KMS-11 (cell line): ENCODE data around the gene GFPT1.

Source experiments
- H2AFZ ChIP-seq: fragments of 200-600 bp; sonication (generic); 2 replicates; pipeline ENCODE4 v1.6.1; 2016; ENCODE audit warnings: antibody characterized with exemption, mixed run types, low read depth
- H3K27ac ChIP-seq: fragments of 200-600 bp; sonication (generic); 2 replicates; pipeline ENCODE4 v1.6.1; 2016; ENCODE audit warnings: mild to moderate bottlenecking, mixed run types
- H3K27me3 ChIP-seq: fragments of 200-600 bp; sonication (generic); 2 replicates; pipeline ENCODE4 v1.6.1; 2017; ENCODE audit warnings: mild to moderate bottlenecking, low read depth, mixed run types, moderate library complexity; ENCODE audit not compliant: insufficient read depth
- H3K36me3 ChIP-seq: fragments of 200-600 bp; sonication (generic); 2 replicates; pipeline ENCODE4 v1.6.1; 2017; ENCODE audit warnings: mild to moderate bottlenecking, mixed run types; ENCODE audit not compliant: insufficient read depth
- H3K4me1 ChIP-seq: fragments of 200-600 bp; sonication (generic); 2 replicates; pipeline ENCODE4 v1.6.1; 2016; ENCODE audit warnings: mild to moderate bottlenecking, low read depth, mixed run types; ENCODE audit not compliant: poor library complexity, severe bottlenecking
- H3K4me2 ChIP-seq: fragments of 200-600 bp; sonication (generic); 2 replicates; pipeline ENCODE4 v1.7.0; 2016; ENCODE audit warnings: mild to moderate bottlenecking, mixed run types
- H3K4me3 ChIP-seq: fragments of 200-600 bp; sonication (generic); IDR thresholded peaks from 2 replicates; pipeline ENCODE4 v1.6.1; 2017; ENCODE audit warnings: low read depth, low read length, mixed read lengths; ENCODE audit not compliant: insufficient read depth
- H3K79me2 ChIP-seq: fragments of 200-600 bp; sonication (generic); 2 replicates; pipeline ENCODE4 v1.6.1; 2016; ENCODE audit warnings: low read depth, mixed run types; ENCODE audit not compliant: insufficient read depth
- H3K9ac ChIP-seq: fragments of 200-600 bp; sonication (generic); 2 replicates; pipeline ENCODE4 v1.6.1; 2016; ENCODE audit warnings: mild to moderate bottlenecking, mixed run types
- H4K20me1 ChIP-seq: fragments of 200-600 bp; sonication (generic); 2 replicates; pipeline ENCODE4 v1.6.1; 2016; ENCODE audit warnings: mild to moderate bottlenecking, mixed run types; ENCODE audit not compliant: insufficient read depth
- CTCF ChIP-seq: fragments of 200-600 bp; sonication (generic); conservative IDR thresholded peaks from 2 replicates; pipeline ENCODE4 v1.6.1; 2017; ENCODE audit warnings: low read depth, mild to moderate bottlenecking, antibody characterized with exemption, low read length, moderate library complexity, mixed read lengths

Gene GFPT1

GRCh38 chr2:69384618-69385081 lies 2.4 kb downstream of the GFPT1 start:
- peak overlapping the region; percentile 84 for H3K4me2 ChIP-seq
- no peaks in the 10 kb centered on the region for H4K20me1 ChIP-seq
- no peaks in the 10 kb centered on the region for H3K36me3 ChIP-seq
- H3K4me1 ChIP-seq, result peaks cover 65% of the 10 kb centered on the region
- H3K9ac ChIP-seq, result no peak overlapping the region
- H2AFZ ChIP-seq, result no peak overlapping the region
- no peak for TF ChIP-seq CTCF
- H3K4me3 ChIP-seq, result no peak overlapping the region
- H3K27me3 ChIP-seq, result no peaks in the 10 kb centered on the region
- H3K79me2 ChIP-seq, result peaks cover 71% of the 10 kb centered on the region
- H3K27ac ChIP-seq, result no peak overlapping the region

- Histone ChIP-seq H3K27ac (no peak overlapping the region), H3K36me3 (no peaks in the 10 kb centered on the region), H3K4me3 (no peak overlapping the region), H3K79me2 (peaks cover 81% of the 10 kb centered on the region), H4K20me1 (no peaks in the 10 kb centered on the region), H3K9ac (no peak overlapping the region), H3K27me3 (no peaks in the 10 kb centered on the region), H2AFZ (no peak overlapping the region), H3K4me2 (peak overlapping the region; percentile 5; the same call in 1 of the 2 replicates), H3K4me1 (peaks cover 65% of the 10 kb centered on the region)
- TF ChIP-seq CTCF, result no peak
Observed at GRCh38 chr2:69383176-69383812, 3.7 kb downstream of the GFPT1 start.

GRCh38 chr2:69382547-69382946 lies 4.5 kb downstream of the GFPT1 start:
- Histone ChIP-seq H4K20me1 (no peaks in the 10 kb centered on the region), H3K9ac (no peak overlapping the region), H2AFZ (no peak overlapping the region), H3K4me2 (no peak overlapping the region), H3K79me2 (peaks cover 88% of the 10 kb centered on the region), H3K4me3 (no peak overlapping the region), H3K4me1 (peaks cover 57% of the 10 kb centered on the region), H3K27me3 (no peaks in the 10 kb centered on the region), H3K27ac (no peak overlapping the region), H3K36me3 (no peaks in the 10 kb centered on the region)
- TF ChIP-seq CTCF, result no peak

- Histone ChIP-seq H2AFZ (no peak overlapping the region), H3K9ac (no peak overlapping the region), H3K4me2 (no peak overlapping the region), H4K20me1 (no peaks in the 10 kb centered on the region), H3K27me3 (no peaks in the 10 kb centered on the region), H3K4me1 (peaks cover 58% of the 10 kb centered on the region), H3K27ac (no peak overlapping the region), H3K4me3 (no peak overlapping the region), H3K79me2 (peaks cover 95% of the 10 kb centered on the region), H3K36me3 (no peaks in the 10 kb centered on the region)
- TF ChIP-seq CTCF, result no peak
Observed at GRCh38 chr2:69381337-69381737, 5.7 kb downstream of the GFPT1 start.
